ENCODE results near the gene ACAP1.

Gene ACAP1

GRCh38 chr17:7336240-7337175 lies at the start of gene ACAP1:
Gene ACAP1 (plus strand): TSS chr17:7336529. CDS start chr17:7336735, 206 bp downstream.
- DNase-seq: peak; percentile 30

DNA sequence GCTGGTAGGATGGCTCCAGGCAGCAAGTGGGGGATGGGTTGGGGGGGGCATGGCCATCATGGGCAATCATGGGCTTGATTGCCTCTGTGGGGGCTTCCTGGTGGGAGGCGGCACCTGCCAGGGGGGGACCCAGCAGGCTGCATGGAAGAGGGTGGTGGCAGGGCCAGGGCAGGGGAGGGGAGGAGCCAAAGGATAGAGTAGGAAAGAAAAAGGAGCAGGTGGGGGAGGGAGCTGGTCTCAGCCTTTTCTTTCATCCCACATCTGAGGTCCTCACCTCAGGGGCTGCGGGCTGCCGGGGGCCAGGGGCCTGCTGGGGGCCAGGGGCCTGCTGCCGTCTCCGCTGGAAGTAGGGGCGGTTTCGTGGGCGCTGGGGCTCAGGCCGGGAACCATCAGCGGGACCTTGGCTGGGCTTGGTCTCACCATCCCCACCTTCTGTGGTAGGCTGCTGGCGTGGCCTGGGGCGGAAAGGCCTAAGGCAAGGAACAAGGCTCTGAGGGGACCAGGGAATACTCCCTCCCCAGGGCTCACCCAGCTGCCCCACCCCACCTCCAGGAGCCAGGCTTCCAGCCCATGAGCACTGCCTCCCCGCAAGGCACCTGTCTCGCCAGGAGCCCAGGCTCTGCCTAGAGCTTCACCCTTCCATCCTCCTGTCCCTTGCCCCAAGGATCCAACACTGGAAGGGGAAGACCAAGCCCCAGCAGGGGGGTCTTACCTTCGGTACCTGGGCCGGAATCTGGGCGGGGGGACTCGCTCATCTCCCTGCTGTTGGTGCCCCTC lies 46.9 kb upstream of the ACAP1 start:
- DNase-seq: no peak

- DNase-seq: no peak
Observed at GRCh38 chr17:7290166-7290565, 46.2 kb upstream of the ACAP1 start.

DNA sequence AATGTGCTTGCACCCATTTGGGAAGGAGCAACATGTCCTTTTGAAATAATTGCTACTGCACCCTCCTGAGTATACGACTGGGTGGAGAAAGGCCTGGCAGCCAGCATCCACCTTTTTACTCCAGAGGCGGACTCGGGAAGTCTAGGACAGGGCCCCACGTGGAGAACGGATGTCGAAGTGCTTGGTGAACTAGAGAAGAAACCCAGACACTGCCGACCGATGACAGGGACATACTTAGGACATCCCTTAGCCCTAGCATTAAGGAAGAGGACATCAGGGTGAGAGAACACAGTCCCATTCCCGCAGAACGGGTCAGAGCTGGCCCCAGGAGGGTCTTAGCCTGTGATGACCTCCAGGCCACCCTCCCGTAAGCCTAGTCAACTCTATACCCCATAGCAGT lies 45.6 kb upstream of the ACAP1 start:
- no peak for DNase-seq

DNA sequence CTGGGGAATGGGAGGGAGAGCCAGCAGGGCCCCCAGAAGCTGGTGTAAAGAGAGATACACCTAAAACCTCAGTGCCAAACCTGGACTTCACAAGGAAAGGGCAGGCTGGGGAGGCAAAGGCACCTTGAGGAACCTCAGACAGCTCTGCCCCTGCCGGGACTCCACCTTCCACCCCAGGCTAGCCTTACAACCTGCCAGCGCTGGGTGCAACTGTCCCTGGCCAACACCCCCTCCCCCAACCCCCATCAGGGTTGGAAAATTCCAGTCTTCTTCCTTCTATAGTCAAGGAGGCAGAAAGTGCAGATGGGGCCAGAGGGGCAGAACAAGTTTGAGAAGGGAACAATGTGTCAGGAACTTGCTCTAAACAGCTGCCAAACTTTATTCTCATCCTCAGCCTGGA lies 44.1 kb upstream of the ACAP1 start:
- no peak for DNase-seq

DNA sequence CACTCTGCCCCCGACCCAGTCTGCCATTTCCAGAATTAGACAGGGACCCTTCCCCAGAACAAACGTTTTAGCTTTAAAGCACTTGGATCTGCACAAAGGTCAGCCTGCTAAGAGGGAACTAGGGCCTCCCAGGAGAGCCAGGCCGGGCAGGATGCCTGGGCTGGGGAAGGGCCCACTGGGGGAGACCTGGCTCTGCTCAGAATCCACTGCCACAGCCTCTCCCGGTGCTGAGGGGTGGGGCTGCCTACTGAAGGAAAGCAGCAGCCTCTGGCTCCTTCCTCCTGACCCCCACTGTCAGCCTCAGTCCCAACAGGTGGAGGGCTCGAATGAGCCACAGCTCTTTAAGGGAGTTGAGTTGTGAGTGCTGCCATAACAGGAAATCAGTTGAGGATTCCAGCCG lies 43.6 kb upstream of the ACAP1 start:
- no peak for DNase-seq

GRCh38 chr17:7293159-7293558 lies 43.2 kb upstream of the ACAP1 start:
- no peak for DNase-seq

DNA sequence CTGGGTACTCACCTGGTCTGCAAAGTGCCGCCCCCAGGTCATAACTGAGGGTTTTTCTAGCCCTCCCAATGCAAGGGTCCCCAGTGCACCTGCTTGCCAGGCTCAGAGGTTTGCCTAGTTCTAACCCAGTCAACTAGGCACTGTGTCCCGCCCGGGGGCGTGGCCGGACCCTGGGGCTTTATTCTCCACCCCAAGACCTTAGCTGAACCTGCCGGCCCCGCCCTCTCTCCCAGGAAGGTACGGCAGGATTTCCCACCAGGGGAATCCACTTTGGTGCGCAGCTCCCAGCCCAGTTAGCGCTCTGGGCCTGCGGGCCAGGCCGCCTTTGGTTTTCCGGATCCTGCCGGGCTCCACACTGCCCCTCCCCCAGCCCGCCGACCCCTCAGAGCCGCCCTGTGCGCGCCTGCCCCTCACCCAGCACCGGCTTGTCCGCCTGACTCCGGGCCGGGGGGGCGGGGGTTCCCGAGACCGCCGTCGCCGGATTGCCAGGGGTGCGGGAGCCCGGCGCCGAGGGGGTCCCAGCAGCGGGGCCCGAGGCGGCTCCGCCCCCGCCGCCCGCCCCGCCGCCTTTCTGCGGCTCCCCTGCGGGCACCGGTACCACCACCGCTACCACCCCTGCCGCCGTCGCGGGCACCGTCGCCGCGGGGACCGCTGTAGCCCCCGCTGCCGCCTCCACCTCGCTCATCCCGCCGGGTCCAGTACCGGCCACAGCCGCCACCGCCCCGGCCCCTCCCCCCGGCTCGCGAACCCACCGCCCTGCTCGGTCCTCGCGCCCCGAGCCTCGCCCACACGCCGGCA lies 42.3 kb upstream of the ACAP1 start:
- DNase-seq: no peak

GRCh38 chr17:7294614-7295153 lies 41.6 kb upstream of the ACAP1 start, which contains the start of gene YBX2:
Gene YBX2 (minus strand): TSS chr17:7294639. CDS start chr17:7294500, 139 bp downstream.
- DNase-seq: no peak

GRCh38 chr17:7295230-7296180 lies 40.8 kb upstream of the ACAP1 start:
- DNase-seq: no peak

DNA sequence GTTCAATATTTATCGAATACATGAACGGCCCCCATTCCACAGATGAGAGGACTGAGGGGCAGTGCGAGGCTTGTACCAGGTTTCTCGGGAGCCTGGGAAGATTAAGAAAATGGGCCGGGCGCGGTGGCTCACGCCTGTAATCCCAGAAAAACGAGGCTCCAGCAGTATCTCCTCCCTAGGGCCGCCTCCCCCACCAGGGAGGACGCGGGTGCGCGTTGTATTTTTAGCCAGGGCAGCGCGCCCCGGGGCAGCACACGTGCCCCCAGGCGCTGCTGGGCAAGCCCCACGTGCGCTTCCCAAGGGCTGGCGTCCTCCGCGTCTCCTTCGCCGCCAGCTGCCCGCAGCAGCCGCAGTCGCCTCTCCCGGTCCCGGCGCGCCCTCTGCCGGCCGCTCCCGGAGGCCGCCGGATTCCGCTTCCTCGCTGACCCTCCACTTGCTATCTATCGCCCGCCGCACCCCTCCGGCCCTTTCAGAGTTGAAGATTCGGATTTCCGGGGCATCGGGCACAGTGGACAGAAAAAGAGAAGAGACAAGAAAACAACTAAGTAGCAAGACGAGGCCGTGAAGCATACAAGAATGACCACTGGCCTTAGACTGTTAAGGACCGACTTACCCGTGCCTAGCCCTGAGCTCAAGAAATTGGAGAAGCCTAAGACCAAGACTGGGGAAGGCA lies 40.0 kb upstream of the ACAP1 start:
- DNase-seq: peak; percentile 93

DNA sequence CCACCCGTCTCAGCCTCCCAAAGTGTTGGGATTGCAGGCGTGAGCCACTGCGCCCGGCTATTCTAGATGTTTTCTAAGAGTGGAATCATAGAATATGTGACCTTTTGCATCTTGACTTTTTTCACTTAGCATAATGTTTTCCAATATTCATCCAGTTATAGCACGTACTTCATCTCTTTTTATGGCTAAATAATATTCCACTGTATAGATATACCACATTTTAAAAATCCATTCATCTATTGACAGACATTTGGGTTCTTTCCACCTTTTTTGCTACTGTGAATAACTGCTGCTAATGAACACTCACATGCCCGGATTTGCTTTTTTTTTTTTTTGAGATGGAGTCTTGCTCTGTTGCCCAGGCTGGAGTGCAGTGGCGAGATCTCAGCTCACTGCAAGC lies 32.1 kb upstream of the ACAP1 start:
- DNase-seq: no peak

DNA sequence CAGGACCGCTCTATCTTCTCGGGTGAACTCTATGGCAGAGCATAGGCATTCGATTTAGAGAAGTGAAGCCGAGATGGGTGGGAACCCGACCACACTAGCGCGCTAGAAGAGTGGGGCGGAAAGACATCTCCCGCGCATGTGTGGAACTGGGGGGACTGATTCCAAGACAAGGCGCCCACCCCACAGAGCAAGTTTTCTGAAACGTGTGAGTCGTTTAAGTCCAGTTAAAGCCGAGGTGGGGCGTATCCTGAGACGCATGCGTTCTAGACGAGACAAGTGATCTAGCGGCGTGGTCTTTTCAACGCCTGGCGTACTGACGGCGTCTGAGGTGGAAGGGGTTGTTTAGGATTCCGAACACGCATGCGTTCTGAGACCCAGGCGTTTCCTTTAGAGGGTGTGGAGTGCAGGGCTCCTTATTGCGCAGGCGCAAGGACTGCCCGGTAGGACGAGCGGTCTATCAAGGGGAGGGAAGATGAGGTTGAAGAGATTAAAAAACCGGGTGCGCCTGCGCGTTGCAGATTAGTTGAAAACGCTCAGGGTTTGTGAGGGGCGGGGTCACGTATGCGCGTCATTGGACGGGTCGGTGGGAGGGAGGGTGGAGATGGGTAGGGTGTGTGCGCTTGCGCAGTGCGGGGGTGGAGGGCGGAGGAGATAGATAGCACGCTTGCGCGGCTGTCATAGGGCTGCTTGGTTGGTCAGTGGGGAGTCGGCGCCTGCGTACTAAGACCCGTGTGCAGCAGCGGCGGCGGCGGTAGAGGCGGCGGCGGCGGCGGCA lies 29.2 kb upstream of the ACAP1 start, which contains the start of gene EIF5A:
Gene EIF5A, plus strand, starts transcription at position 718 of the 775 bp plus-strand sequence. CDS start 2,008 bp downstream, outside the sequence.
- DNase-seq: peak; percentile 100

- peak; percentile 69 for DNase-seq
Observed at GRCh38 chr17:7307686-7308624, 28.4 kb upstream of the ACAP1 start.

GRCh38 chr17:7308625-7309433 lies 27.5 kb upstream of the ACAP1 start:
- DNase-seq: peak; percentile 92

DNA sequence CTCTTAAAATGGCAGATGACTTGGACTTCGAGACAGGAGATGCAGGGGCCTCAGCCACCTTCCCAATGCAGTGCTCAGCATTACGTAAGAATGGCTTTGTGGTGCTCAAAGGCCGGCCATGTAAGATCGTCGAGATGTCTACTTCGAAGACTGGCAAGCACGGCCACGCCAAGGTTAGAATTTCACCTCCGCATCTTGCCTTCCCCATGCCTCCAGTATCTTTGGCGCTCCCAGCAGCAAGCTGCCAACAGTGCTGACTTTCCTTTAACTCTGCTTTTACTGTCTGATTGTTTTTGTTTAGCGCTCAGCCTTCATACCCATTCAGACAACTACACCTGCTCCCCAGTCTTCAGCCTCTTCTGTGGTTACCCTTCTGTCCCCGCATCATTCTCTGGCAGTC lies 26.7 kb upstream of the ACAP1 start:
- no peak for DNase-seq

GRCh38 chr17:7311110-7311705 lies 25.1 kb upstream of the ACAP1 start:
- DNase-seq: no peak
